HCT116 (cell line): ENCODE data around the gene NPR3. TPM values are rescaled to one million over a fixed set of nuclear protein-coding genes. Genes with fewer than 3 reads are reported as not detected.

Experiments
- ATAC-seq: fragments of 200-7000 bp; cut with Tn5 transposase; 2 replicates; pipeline ENCODE4 v1.9.1; 2020; ENCODE audit warnings: mild to moderate bottlenecking, moderate library complexity
- BruUV-seq: library from RNA; stranded (reverse); fragments of 400-500 nt; replicated peaks from 2 replicates; lab custom pipeline; 2021; lab: Mats Ljungman, UMichigan
- CTCF ChIA-PET: fragments of 300-600 bp; sonication (Branson Sonifier 250); formaldehyde crosslinking; loops from one replicate; lab custom pipeline; 2021; ENCODE audit warnings: antibody characterized with exemption; lab: Charles Lee
- POLR2A ChIA-PET: fragments of 300-600, 350-600 bp; sonication (Branson Sonifier 250); formaldehyde crosslinking; loops from one replicate; lab custom pipeline; 2021; ENCODE audit warnings: antibody characterized with exemption; lab: Charles Lee
- RAD21 ChIA-PET, 2 experiments: fragments of 300-600 bp; sonication (Branson Sonifier 250); formaldehyde crosslinking; loops; one replicate each; lab custom pipeline; 2023; ENCODE audit warnings: low total read pairs in 2 of 2; ENCODE audit not compliant: uncharacterized antibody in 2 of 2, unreplicated experiment in 2 of 2, low non-redundant PET in 1 of 2; lab: Charles Lee
- DNase-seq: peaks from one replicate; pipeline ENCODE4 v3.0.0-alpha.2; 2010; ENCODE audit warnings: low read depth, low spot score
- H2AFZ ChIP-seq: fragments of 200-600 bp; shearing (Covaris generic), sonication (generic); 2 replicates; pipeline ENCODE4 v1.6.1; 2017; ENCODE audit warnings: low read depth, mixed run types, mixed read lengths, antibody characterized with exemption, low read length; ENCODE audit not compliant: poor library complexity, severe bottlenecking
- H3K27ac ChIP-seq: 2 replicates; pipeline ENCODE4 v1.5.1; 2012; ENCODE audit warnings: low read depth, low read length
- H3K27me3 ChIP-seq: fragments of 200-600 bp; sonication (generic); 2 replicates; pipeline ENCODE4 v1.6.1; 2016; ENCODE audit warnings: mixed run types, low read length, mixed read lengths; ENCODE audit not compliant: insufficient read depth
- H3K36me3 ChIP-seq, 2 experiments: fragments of 200-500 bp in 1 of 2; fragments of 200-600 bp in 1 of 2; sonication (Bioruptor generic) in 1 of 2; sonication (generic) in 1 of 2; 2 replicates each; pipeline versions ENCODE4 v1.5.1 to v1.6.1; 2014 to 2016; ENCODE audit warnings: low read length in 2 of 2, inconsistent platforms in 1 of 2, mixed read lengths in 1 of 2, mixed run types in 1 of 2; ENCODE audit not compliant: insufficient read depth in 2 of 2, control insufficient read depth in 1 of 2
- H3K4me1 ChIP-seq, 2 experiments: fragments of 200-600 bp in 1 of 2; sonication (generic) in 1 of 2; 2 replicates each; pipeline versions ENCODE4 v1.5.1 to v1.6.1; 2012 to 2017; ENCODE audit warnings: low read length in 2 of 2, inconsistent platforms in 1 of 2, mild to moderate bottlenecking in 1 of 2, mixed read lengths in 1 of 2, mixed run types in 1 of 2, moderate library complexity in 1 of 2; ENCODE audit not compliant: insufficient read depth in 2 of 2, control insufficient read depth in 1 of 2
- H3K4me2 ChIP-seq: fragments of 200-600 bp; sonication (generic); 2 replicates; pipeline ENCODE4 v1.6.1; 2017; ENCODE audit warnings: mixed run types, low read length, mixed read lengths
- H3K4me3 ChIP-seq, 2 experiments: fragments of 200-600 bp in 1 of 2; sonication (generic) in 1 of 2; replicated peaks in 1 of 2; 2 replicates each; pipeline ENCODE4 v1.5.1; 2011 to 2016; ENCODE audit warnings: low read length in 2 of 2, control low read depth in 1 of 2, low read depth in 1 of 2, mild to moderate bottlenecking in 1 of 2, mixed read lengths in 1 of 2, mixed run types in 1 of 2
- H3K79me2 ChIP-seq: fragments of 200-600 bp; sonication (generic); 2 replicates; pipeline ENCODE4 v1.6.1; 2017; ENCODE audit warnings: mild to moderate bottlenecking, mixed run types, low read length, moderate library complexity, mixed read lengths; ENCODE audit not compliant: insufficient read depth
- H3K9ac ChIP-seq: fragments of 200-600 bp; sonication (generic); 2 replicates; pipeline ENCODE4 v1.6.1; 2016; ENCODE audit warnings: low read length, mixed read lengths
- H3K9me2 ChIP-seq: fragments of 200-600 bp; sonication (generic), shearing (Covaris generic); 2 replicates; pipeline ENCODE4 v1.6.1; 2017; ENCODE audit warnings: mixed run types, mild to moderate bottlenecking, moderate library complexity; ENCODE audit not compliant: insufficient read depth
- H3K9me3 ChIP-seq, 2 experiments: fragments of 200-500 bp in 1 of 2; fragments of 200-600 bp in 1 of 2; sonication (Bioruptor generic) in 1 of 2; sonication (generic) in 1 of 2; 2 replicates each; pipeline ENCODE4 v1.6.1; 2014 to 2017; ENCODE audit warnings: low read length in 2 of 2, mixed read lengths in 2 of 2, inconsistent platforms in 1 of 2, low read depth in 1 of 2, mild to moderate bottlenecking in 1 of 2, mixed run types in 1 of 2, moderate library complexity in 1 of 2; ENCODE audit not compliant: control insufficient read depth in 1 of 2, insufficient read depth in 1 of 2
- H4K20me1 ChIP-seq: fragments of 200-600 bp; sonication (generic), shearing (Covaris generic); 2 replicates; pipeline ENCODE4 v1.6.1; 2017; ENCODE audit warnings: mixed run types, mild to moderate bottlenecking, moderate library complexity; ENCODE audit not compliant: insufficient read depth
- CBX3 ChIP-seq: IDR thresholded peaks from 2 replicates; pipeline ENCODE4 v1.6.1; 2012; ENCODE audit warnings: low read depth
- EGR1 ChIP-seq: IDR thresholded peaks from 2 replicates; pipeline ENCODE4 v1.6.1; 2012; ENCODE audit warnings: low read depth
- MAX ChIP-seq: IDR thresholded peaks from 2 replicates; pipeline ENCODE4 v1.6.1; 2012
- POLR2AphosphoS5 ChIP-seq: IDR thresholded peaks from 2 replicates; pipeline ENCODE4 v1.6.1; 2011; ENCODE audit warnings: mild to moderate bottlenecking, low read depth, low read length, moderate library complexity
- RAD21 ChIP-seq: IDR thresholded peaks from 2 replicates; pipeline ENCODE4 v1.6.1; 2012; ENCODE audit warnings: low read depth, mild to moderate bottlenecking
- SIN3A ChIP-seq: IDR thresholded peaks from 2 replicates; pipeline ENCODE4 v1.6.1; 2012; ENCODE audit warnings: low read depth
- SP1 ChIP-seq: IDR thresholded peaks from 2 replicates; pipeline ENCODE4 v1.6.1; 2012; ENCODE audit warnings: low read depth
- SRF ChIP-seq: IDR thresholded peaks from 2 replicates; pipeline ENCODE4 v1.6.1; 2012; ENCODE audit warnings: low read depth
- ZBTB33 ChIP-seq: IDR thresholded peaks from 2 replicates; pipeline ENCODE4 v1.6.1; 2011; ENCODE audit warnings: mild to moderate bottlenecking, low read length, moderate library complexity; ENCODE audit not compliant: insufficient replicate concordance; ENCODE audit errors: extremely low read depth
- ZFX ChIP-seq: fragments of 450-650 bp; IDR thresholded peaks from 2 replicates; pipeline ENCODE4 v1.6.1; 2017
- ZNF274 ChIP-seq: fragments of 200-500 bp; sonication (Bioruptor generic); IDR thresholded peaks from 2 replicates; pipeline ENCODE4 v1.6.1; 2014; ENCODE audit warnings: mild to moderate bottlenecking, low read depth, low read length, inconsistent platforms
- intact Hi-C: fragments of 100-400 bp; cut with micrococcal nuclease; formaldehyde crosslinking; loops from 2 replicates; pipeline ENCODE4 v1.10.0; 2022
- total RNA-seq: library from RNA; stranded (reverse); gene quantifications from one replicate; pipeline ENCODE4 v1.2.1, GENCODE V29; 2021; ENCODE audit not compliant: unreplicated experiment

The NPR3 gene
- total RNA-seq, 1 experiment from 2014 or later, result 0.39 TPM

- no peak overlapping the region for H3K9ac ChIP-seq
- H3K4me3 ChIP-seq, result no peak overlapping the region
- ChIA-PET POLR2A (no interaction called here), CTCF (no interaction called here), RAD21 (no interaction called here)
- TF ChIP-seq MAX, result no peak
- no peak for TF ChIP-seq ZNF274
- no peak for TF ChIP-seq EGR1
- no peak for TF ChIP-seq ZFX
- no peak for TF ChIP-seq SP1
- no peak for TF ChIP-seq CBX3
- no peak for TF ChIP-seq SIN3A
- no peak for TF ChIP-seq POLR2AphosphoS5
- no peak for TF ChIP-seq RAD21
- TF ChIP-seq SRF, result no peak
- no peak for TF ChIP-seq ZBTB33
- no TSS peak for BruUV-seq
- intact Hi-C loops, result no loop called here
- H2AFZ ChIP-seq, result no peak overlapping the region
- no peak overlapping the region for H3K4me2 ChIP-seq
- H3K27me3 ChIP-seq, result no peaks in the 10 kb centered on the region
- H3K9me3 ChIP-seq, result no peaks in the 10 kb centered on the region
- no peaks in the 10 kb centered on the region for H3K36me3 ChIP-seq
- H3K4me1 ChIP-seq, result peaks cover 3 to 12% of the 10 kb centered on the region in 2 experiments; a peak in 3 of 4 replicates
- DNase-seq, result no peak
- no peak for ATAC-seq
- no peaks in the 10 kb centered on the region for H3K79me2 ChIP-seq
- no peak overlapping the region for H3K27ac ChIP-seq
- no peaks in the 10 kb centered on the region for H3K9me2 ChIP-seq
- no peaks in the 10 kb centered on the region for H4K20me1 ChIP-seq
Observed at GRCh38 chr5:32711681-32712480, 760 bp downstream of the NPR3 start.
